Measurements from ENCODE around the gene DGKG. TPM values are rescaled to one million over a fixed set of nuclear protein-coding genes. Genes with fewer than 3 reads are reported as not detected.

DGKG gene
- total RNA-seq, 5 donors from 2014 or later (not counting 1 experiment from before 2014, with no cell fraction given), result 0.03 to 0.10 TPM; not detected in 3

- Histone ChIP-seq H3K27ac (ENCODE audit: low read length) (no peak overlapping the region), H3K27me3 (replicated peaks in 1 of 2; ENCODE audit: control insufficient read depth in 2 of 2, extremely low read depth in 1 of 2, insufficient read depth in 2 of 2, low read length in 1 of 2) (peaks cover 0 to 8% of the 10 kb centered on the region in 2 experiments), H3K4me1 (ENCODE audit: control insufficient read depth in 1 of 2, extremely low read depth in 1 of 2, insufficient read depth in 2 of 2, low read length in 2 of 2) (peaks cover 0 to 2% of the 10 kb centered on the region in 2 experiments), H3K9me3 (no peaks in the 10 kb centered on the region), H3K4me3 (ENCODE audit: control insufficient read depth in 1 of 2, extremely low read depth in 1 of 2, low read length in 1 of 2) (no peak overlapping the region), H3K36me3 (ENCODE audit: control insufficient read depth in 2 of 2, extremely low read depth in 1 of 2, insufficient read depth in 1 of 2, low read length in 1 of 2) (no peaks in the 10 kb centered on the region)
- no peak overlapping the region for H3K4me3 Mint-ChIP-seq
- DNase-seq (peak in 2 of 35 experiments; percentile 1 to 10), ATAC-seq (replicated peaks in 1 of 4) (no peak)
- peaks cover 0 to 3% (median 0%) of the 10 kb centered on the region in 3 donors for H3K4me1 Mint-ChIP-seq
- H3K27me3 Mint-ChIP-seq, result peaks cover 0 to 3% of the 10 kb centered on the region in 2 donors
- CTCF ChIA-PET, result no interaction called here
- H3K36me3 Mint-ChIP-seq, result no peaks in the 10 kb centered on the region
- no peak overlapping the region for H3K27ac Mint-ChIP-seq
- H3K9me3 Mint-ChIP-seq, result no peaks in the 10 kb centered on the region
- WGBS (ENCODE audit: insufficient coverage), result 47% methylated on average over 6 of the region's 20 CpGs
- POLR2A ChIA-PET, result no interaction called here
Observed at GRCh38 chr3:186209810-186210752, 152.0 kb downstream of the DGKG start.

DNA sequence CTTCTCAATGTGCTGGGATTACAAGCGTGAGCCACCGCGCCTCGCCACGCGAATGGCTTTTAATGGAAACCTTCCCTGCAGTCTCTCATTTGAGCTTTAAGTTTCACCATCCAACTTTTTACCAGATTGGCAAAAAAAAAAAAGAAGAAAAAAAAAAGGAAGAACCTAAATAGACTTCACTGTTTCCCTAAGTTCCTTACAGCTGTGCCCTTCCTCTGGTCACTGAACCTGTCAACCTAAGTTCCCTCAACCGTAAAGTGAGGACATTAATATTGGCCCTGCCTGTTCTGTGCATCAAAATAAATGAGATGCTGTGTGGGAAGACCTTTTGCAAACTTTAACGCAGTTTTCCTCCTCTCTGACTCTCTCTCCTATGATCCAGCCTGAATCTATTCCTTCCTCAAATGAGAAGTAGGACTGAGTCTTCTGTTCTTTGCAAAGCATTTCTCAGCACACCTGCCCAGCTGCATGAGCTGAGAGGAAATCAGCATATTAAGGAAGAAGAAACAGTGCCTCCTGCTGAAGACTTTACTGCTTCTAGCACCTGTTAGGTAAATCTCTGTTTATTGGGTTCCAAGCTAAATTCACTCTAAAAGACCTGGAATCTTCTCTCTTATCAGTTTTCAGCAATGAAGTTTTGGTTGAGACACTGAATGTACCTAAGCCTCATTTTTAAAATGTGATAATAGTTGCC, 153.6 kb downstream of the DGKG start:
- Histone ChIP-seq H3K4me3 (ENCODE audit: control insufficient read depth in 1 of 2, extremely low read depth in 1 of 2, low read length in 1 of 2) (no peak overlapping the region), H3K4me1 (ENCODE audit: control insufficient read depth in 1 of 2, extremely low read depth in 1 of 2, insufficient read depth in 2 of 2, low read length in 2 of 2) (peaks cover 0 to 2% of the 10 kb centered on the region in 2 experiments), H3K9me3 (no peaks in the 10 kb centered on the region), H3K36me3 (ENCODE audit: control insufficient read depth in 2 of 2, extremely low read depth in 1 of 2, insufficient read depth in 1 of 2, low read length in 1 of 2) (no peaks in the 10 kb centered on the region), H3K27me3 (replicated peaks in 1 of 2; ENCODE audit: control insufficient read depth in 2 of 2, extremely low read depth in 1 of 2, insufficient read depth in 2 of 2, low read length in 1 of 2) (peaks cover 0 to 8% of the 10 kb centered on the region in 2 experiments), H3K27ac (ENCODE audit: low read length) (no peak overlapping the region)
- Mint-ChIP-seq H3K9me3 (no peaks in the 10 kb centered on the region), H3K27ac (no peak overlapping the region), H3K36me3 (no peaks in the 10 kb centered on the region), H3K4me3 (no peak overlapping the region), H3K4me1 (peaks cover 0 to 3% (median 0%) of the 10 kb centered on the region in 3 donors), H3K27me3 (peaks cover 0 to 2% of the 10 kb centered on the region in 2 donors)
- ATAC-seq (replicated peaks in 1 of 4), result no peak
- ChIA-PET POLR2A (no interaction called here), CTCF (no interaction called here)
- 93% methylated on average over 6 of the region's 8 CpGs for WGBS (ENCODE audit: insufficient coverage)
- no peak for DNase-seq

- peaks cover 0 to 2% of the 10 kb centered on the region in 2 experiments for H3K4me1 ChIP-seq (ENCODE audit: control insufficient read depth in 1 of 2, extremely low read depth in 1 of 2, insufficient read depth in 2 of 2, low read length in 2 of 2)
- H3K36me3 Mint-ChIP-seq, result no peaks in the 10 kb centered on the region
- H3K27me3 ChIP-seq (replicated peaks in 1 of 2; ENCODE audit: control insufficient read depth in 2 of 2, extremely low read depth in 1 of 2, insufficient read depth in 2 of 2, low read length in 1 of 2), result peaks cover 0 to 8% of the 10 kb centered on the region in 2 experiments
- H3K27ac ChIP-seq (ENCODE audit: low read length), result no peak overlapping the region
- no peaks in the 10 kb centered on the region for H3K9me3 ChIP-seq
- H3K4me3 Mint-ChIP-seq, result no peak overlapping the region
- H3K9me3 Mint-ChIP-seq, result no peaks in the 10 kb centered on the region
- no peak for ATAC-seq (replicated peaks in 1 of 4)
- no peak for DNase-seq
- H3K4me1 Mint-ChIP-seq, result peaks cover 0 to 3% (median 0%) of the 10 kb centered on the region in 3 donors
- no peak overlapping the region for H3K4me3 ChIP-seq (ENCODE audit: control insufficient read depth in 1 of 2, extremely low read depth in 1 of 2, low read length in 1 of 2)
- ChIA-PET POLR2A (no interaction called here), CTCF (no interaction called here)
- H3K36me3 ChIP-seq (ENCODE audit: control insufficient read depth in 2 of 2, extremely low read depth in 1 of 2, insufficient read depth in 1 of 2, low read length in 1 of 2), result no peaks in the 10 kb centered on the region
- H3K27me3 Mint-ChIP-seq, result peaks cover 0 to 2% of the 10 kb centered on the region in 2 donors
- H3K27ac Mint-ChIP-seq, result no peak overlapping the region
- WGBS (ENCODE audit: insufficient coverage), result 86% methylated on average over 3 of the region's 3 CpGs
Observed at GRCh38 chr3:186207515-186207914, 154.5 kb downstream of the DGKG start.

- ChIA-PET CTCF (no interaction called here), POLR2A (no interaction called here)
- no peak overlapping the region for H3K4me3 ChIP-seq (ENCODE audit: control insufficient read depth in 1 of 2, extremely low read depth in 1 of 2, low read length in 1 of 2)
- H3K4me1 ChIP-seq (ENCODE audit: control insufficient read depth in 1 of 2, extremely low read depth in 1 of 2, insufficient read depth in 2 of 2, low read length in 2 of 2), result no peaks in the 10 kb centered on the region
- Mint-ChIP-seq H3K4me1 (no peaks in the 10 kb centered on the region), H3K4me3 (no peak overlapping the region), H3K36me3 (no peaks in the 10 kb centered on the region), H3K9me3 (no peaks in the 10 kb centered on the region), H3K27ac (no peak overlapping the region), H3K27me3 (peaks cover 1 to 2% of the 10 kb centered on the region in 2 donors)
- DNase-seq, result no peak
- no peaks in the 10 kb centered on the region for H3K9me3 ChIP-seq
- no CpG with 5 or more reads among the region's 4 CpGs for WGBS (ENCODE audit: insufficient coverage)
- no peak for ATAC-seq (replicated peaks in 1 of 4)
- peaks cover 0 to 17% of the 10 kb centered on the region in 2 experiments for H3K27me3 ChIP-seq (replicated peaks in 1 of 2; ENCODE audit: control insufficient read depth in 2 of 2, extremely low read depth in 1 of 2, insufficient read depth in 2 of 2, low read length in 1 of 2)
- H3K36me3 ChIP-seq (ENCODE audit: control insufficient read depth in 2 of 2, extremely low read depth in 1 of 2, insufficient read depth in 1 of 2, low read length in 1 of 2), result no peaks in the 10 kb centered on the region
- no peak overlapping the region for H3K27ac ChIP-seq (ENCODE audit: low read length)
Observed at GRCh38 chr3:186200726-186201125, 161.3 kb downstream of the DGKG start.

GRCh38 chr3:186198442-186198841, 163.6 kb downstream of the DGKG start:
- H3K27me3 ChIP-seq (replicated peaks in 1 of 2; ENCODE audit: control insufficient read depth in 2 of 2, extremely low read depth in 1 of 2, insufficient read depth in 2 of 2, low read length in 1 of 2), result peaks cover 3 to 35% of the 10 kb centered on the region in 2 experiments
- DNase-seq, result no peak
- no peak overlapping the region for H3K27ac ChIP-seq (ENCODE audit: low read length)
- Mint-ChIP-seq H3K36me3 (no peaks in the 10 kb centered on the region), H3K27ac (no peak overlapping the region), H3K9me3 (no peaks in the 10 kb centered on the region), H3K4me1 (peaks cover 0 to 7% (median 3%) of the 10 kb centered on the region in 3 donors), H3K4me3 (no peak overlapping the region), H3K27me3 (peaks cover 7 to 8% of the 10 kb centered on the region in 2 donors)
- WGBS (ENCODE audit: insufficient coverage), result 100% methylated on average over 1 of the region's 2 CpGs
- peaks cover 0 to 9% of the 10 kb centered on the region in 2 experiments for H3K4me1 ChIP-seq (ENCODE audit: control insufficient read depth in 1 of 2, extremely low read depth in 1 of 2, insufficient read depth in 2 of 2, low read length in 2 of 2)
- H3K36me3 ChIP-seq (ENCODE audit: control insufficient read depth in 2 of 2, extremely low read depth in 1 of 2, insufficient read depth in 1 of 2, low read length in 1 of 2), result no peaks in the 10 kb centered on the region
- POLR2A ChIA-PET, result no interaction called here
- no peaks in the 10 kb centered on the region for H3K9me3 ChIP-seq
- H3K4me3 ChIP-seq (ENCODE audit: control insufficient read depth in 1 of 2, extremely low read depth in 1 of 2, low read length in 1 of 2), result no peak overlapping the region
- ATAC-seq (replicated peaks in 1 of 4), result no peak
- CTCF ChIA-PET, result no interaction called here

GRCh38 chr3:186194451-186194811, 167.6 kb downstream of the DGKG start:
- Mint-ChIP-seq H3K9me3 (no peaks in the 10 kb centered on the region), H3K27me3 (peaks cover 33 to 35% of the 10 kb centered on the region in 2 donors), H3K36me3 (no peaks in the 10 kb centered on the region), H3K4me3 (peak overlapping the region in 1 of 3 donors; percentile 53), H3K27ac (no peak overlapping the region), H3K4me1 (peaks cover 0 to 7% (median 3%) of the 10 kb centered on the region in 3 donors)
- Histone ChIP-seq H3K27ac (ENCODE audit: low read length) (no peak overlapping the region), H3K4me1 (ENCODE audit: control insufficient read depth in 1 of 2, extremely low read depth in 1 of 2, insufficient read depth in 2 of 2, low read length in 2 of 2) (peaks cover 0 to 10% of the 10 kb centered on the region in 2 experiments), H3K4me3 (ENCODE audit: control insufficient read depth in 1 of 2, extremely low read depth in 1 of 2, low read length in 1 of 2) (peak overlapping the region in 1 of 2 donors; percentile 76), H3K9me3 (no peaks in the 10 kb centered on the region), H3K27me3 (replicated peaks in 1 of 2; ENCODE audit: control insufficient read depth in 2 of 2, extremely low read depth in 1 of 2, insufficient read depth in 2 of 2, low read length in 1 of 2) (peaks cover 3 to 37% of the 10 kb centered on the region in 2 experiments), H3K36me3 (ENCODE audit: control insufficient read depth in 2 of 2, extremely low read depth in 1 of 2, insufficient read depth in 1 of 2, low read length in 1 of 2) (no peaks in the 10 kb centered on the region)
- ATAC-seq (replicated peaks in 1 of 4) (no peak), DNase-seq (no peak)
- ChIA-PET POLR2A (no interaction called here), CTCF (no interaction called here)
- WGBS (ENCODE audit: insufficient coverage), result 31% methylated on average over 8 of the region's 10 CpGs

Measured in T-cell (primary cell).